Activated naive CD8-positive, alpha-beta T cell treated with anti-CD3 and anti-CD28 coated beads for 36 hours (primary cell): ENCODE data around the gene CDH23. TPM values are rescaled to one million over a fixed set of nuclear protein-coding genes. Genes with fewer than 3 reads are reported as not detected.
A peak's percentile ranks its signal among the peaks of the same experiment; 100 is the strongest.

Experiments
- DNase-seq: peaks from one replicate; pipeline ENCODE4 v3.0.0; 2021
- H3K27ac Mint-ChIP-seq: one replicate; pipeline ENCODE4 v1.8.0; 2022; ENCODE audit warnings: mild to moderate bottlenecking, moderate library complexity, mixed read lengths
- H3K27me3 Mint-ChIP-seq: one replicate; pipeline ENCODE4 v1.8.0; 2022; ENCODE audit warnings: mild to moderate bottlenecking, mixed read lengths
- H3K36me3 Mint-ChIP-seq: one replicate; pipeline ENCODE4 v1.8.0; 2021; ENCODE audit warnings: mild to moderate bottlenecking, mixed read lengths
- H3K4me1 Mint-ChIP-seq: one replicate; pipeline ENCODE4 v1.8.0; 2021; ENCODE audit warnings: mixed read lengths
- H3K4me3 Mint-ChIP-seq: one replicate; pipeline ENCODE4 v1.8.0; 2022; ENCODE audit warnings: mild to moderate bottlenecking, moderate library complexity, mixed read lengths
- H3K9me3 Mint-ChIP-seq: one replicate; pipeline ENCODE4 v1.8.0; 2022; ENCODE audit warnings: mixed read lengths
- total RNA-seq, 2 experiments: library from RNA; stranded (reverse); gene quantifications; one replicate each; pipeline ENCODE4 v1.2.3, GENCODE V29; 2021

CDH23 gene
- total RNA-seq, 2 experiments from 2014 or later: 1.4 TPM

DNA sequence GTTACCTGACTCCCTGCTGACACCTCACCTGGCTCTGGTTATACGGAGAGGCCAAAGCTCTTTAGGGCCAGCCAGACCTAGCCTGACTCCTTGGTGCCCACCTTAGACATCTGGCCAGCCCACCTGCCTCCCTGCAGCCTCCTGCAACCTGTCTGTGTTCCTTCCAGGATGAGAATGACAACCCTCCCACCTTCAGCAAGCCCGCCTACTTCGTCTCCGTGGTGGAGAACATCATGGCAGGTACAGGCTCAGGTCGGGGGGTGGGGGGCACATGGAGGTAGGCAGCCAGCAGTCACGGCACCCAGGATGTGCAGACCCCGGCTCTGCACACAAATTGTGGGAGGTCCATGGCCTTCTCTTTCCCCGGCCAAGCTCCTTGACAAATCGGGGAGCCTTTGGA is 290.8 kb downstream of the CDH23 start:
- Mint-ChIP-seq H3K27me3 (no peaks in the 10 kb centered on the region), H3K36me3 (peaks cover 4% of the 10 kb centered on the region), H3K4me1 (peaks cover 8% of the 10 kb centered on the region), H3K9me3 (peaks cover 5% of the 10 kb centered on the region), H3K27ac (no peak overlapping the region), H3K4me3 (no peak overlapping the region)
- no peak for DNase-seq

GRCh38 chr10:71688256-71688655 is 291.5 kb downstream of the CDH23 start:
- Mint-ChIP-seq H3K4me3 (peak overlapping the region; percentile 2), H3K36me3 (peaks cover 4% of the 10 kb centered on the region)
- DNase-seq: no peak

DNA sequence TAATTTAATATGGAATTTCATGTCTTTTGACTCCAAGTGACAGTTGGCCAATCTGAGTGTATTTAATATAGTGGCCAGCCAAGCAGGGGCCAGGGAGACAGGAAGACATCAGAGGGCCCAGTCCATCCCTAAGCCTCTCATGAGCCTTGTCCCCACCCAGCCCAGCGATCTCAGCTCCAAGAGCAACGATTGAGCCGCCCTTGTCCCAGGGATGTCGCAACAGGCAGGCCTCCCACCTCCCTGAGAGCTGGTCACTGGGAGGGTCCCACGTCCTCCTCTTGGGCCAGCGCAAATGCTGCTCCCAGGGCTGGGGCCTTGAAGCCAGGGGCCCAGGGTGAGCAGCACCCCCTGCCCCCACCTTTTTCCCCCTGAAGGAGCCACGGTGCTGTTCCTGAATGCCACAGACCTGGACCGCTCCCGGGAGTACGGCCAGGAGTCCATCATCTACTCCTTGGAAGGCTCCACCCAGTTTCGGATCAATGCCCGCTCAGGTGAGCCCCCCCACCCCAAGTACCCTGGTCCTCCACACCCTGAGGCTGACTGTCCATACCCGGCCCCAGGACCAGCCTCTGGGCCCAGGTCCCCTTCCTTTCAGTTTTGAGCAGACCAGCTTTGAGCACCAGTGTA is 293.5 kb downstream of the CDH23 start:
- no peak overlapping the region for H3K27ac Mint-ChIP-seq
- peaks cover 14% of the 10 kb centered on the region for H3K4me1 Mint-ChIP-seq
- DNase-seq: no peak
- H3K9me3 Mint-ChIP-seq: peaks cover 5% of the 10 kb centered on the region
- no peaks in the 10 kb centered on the region for H3K27me3 Mint-ChIP-seq
- H3K4me3 Mint-ChIP-seq: no peak overlapping the region
- H3K36me3 Mint-ChIP-seq: peaks cover 4% of the 10 kb centered on the region

More at GRCh38 chr10:71688256-71688655, 291.5 kb downstream of the CDH23 start:
- Mint-ChIP-seq H3K9me3 (peaks cover 5% of the 10 kb centered on the region), H3K4me1 (peaks cover 8% of the 10 kb centered on the region), H3K27me3 (no peaks in the 10 kb centered on the region), H3K27ac (peak overlapping the region; percentile 80)

- Mint-ChIP-seq H3K4me1 (peaks cover 18% of the 10 kb centered on the region), H3K36me3 (peaks cover 4% of the 10 kb centered on the region), H3K9me3 (peaks cover 5% of the 10 kb centered on the region), H3K27me3 (no peaks in the 10 kb centered on the region), H3K27ac (no peak overlapping the region), H3K4me3 (no peak overlapping the region)
- no peak for DNase-seq
These were observed 294.7 kb downstream of the CDH23 start for GRCh38 chr10:71691405-71691804.

GRCh38 chr10:71692598-71693306 is 296.0 kb downstream of the CDH23 start:
- no peaks in the 10 kb centered on the region for H3K27me3 Mint-ChIP-seq
- DNase-seq: no peak
- H3K27ac Mint-ChIP-seq: no peak overlapping the region
- peaks cover 5% of the 10 kb centered on the region for H3K9me3 Mint-ChIP-seq
- peaks cover 29% of the 10 kb centered on the region for H3K4me1 Mint-ChIP-seq
- no peak overlapping the region for H3K4me3 Mint-ChIP-seq
- peaks cover 4% of the 10 kb centered on the region for H3K36me3 Mint-ChIP-seq

DNA sequence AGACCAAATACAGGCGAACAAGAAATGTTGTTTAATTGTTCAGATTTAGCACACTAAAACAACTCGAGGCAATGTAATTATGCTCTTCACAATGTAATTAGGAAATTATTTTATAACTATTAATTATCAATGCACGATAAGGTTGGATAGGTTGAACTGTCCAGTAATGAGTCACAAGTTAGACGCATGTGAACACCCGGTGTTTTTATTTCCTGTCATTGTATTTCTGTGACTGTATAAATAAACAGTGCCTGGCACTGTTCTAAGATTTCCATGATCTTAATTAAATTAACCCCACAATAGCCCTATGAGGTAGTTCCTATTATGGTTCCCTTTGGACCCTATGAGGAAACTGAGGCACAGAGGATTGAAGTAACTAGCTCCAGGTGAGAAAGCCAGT is 296.7 kb downstream of the CDH23 start:
- Mint-ChIP-seq H3K27ac (no peak overlapping the region), H3K4me3 (no peak overlapping the region), H3K4me1 (peaks cover 34% of the 10 kb centered on the region), H3K9me3 (no peaks in the 10 kb centered on the region), H3K27me3 (no peaks in the 10 kb centered on the region), H3K36me3 (no peaks in the 10 kb centered on the region)
- no peak for DNase-seq

DNA sequence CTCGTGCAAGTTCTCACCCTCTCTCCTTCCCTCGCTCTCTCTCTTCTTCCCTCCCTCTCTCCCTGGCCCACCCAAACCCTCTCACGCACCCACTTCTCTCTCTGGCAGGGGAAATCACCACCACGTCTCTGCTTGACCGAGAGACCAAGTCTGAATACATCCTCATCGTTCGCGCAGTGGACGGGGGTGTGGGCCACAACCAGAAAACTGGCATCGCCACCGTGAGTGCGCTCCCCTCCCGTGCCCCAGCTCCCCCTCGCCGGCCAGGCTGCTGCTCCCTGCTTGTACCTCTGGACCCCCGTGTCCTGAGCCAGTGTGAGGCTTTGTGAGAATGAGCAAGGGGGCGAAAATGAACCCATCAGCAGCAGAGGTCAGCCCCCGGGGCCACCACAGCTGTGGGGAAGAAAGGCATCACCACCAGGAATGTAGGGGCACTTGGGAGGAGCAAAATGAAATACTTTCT is 297.4 kb downstream of the CDH23 start:
- peaks cover 41% of the 10 kb centered on the region for H3K4me1 Mint-ChIP-seq
- no peaks in the 10 kb centered on the region for H3K36me3 Mint-ChIP-seq
- DNase-seq: no peak
- H3K27me3 Mint-ChIP-seq: no peaks in the 10 kb centered on the region
- peak overlapping the region; percentile 47 for H3K4me3 Mint-ChIP-seq
- H3K9me3 Mint-ChIP-seq: no peaks in the 10 kb centered on the region
- no peak overlapping the region for H3K27ac Mint-ChIP-seq

GRCh38 chr10:71694567-71694968 is 297.8 kb downstream of the CDH23 start:
- DNase-seq: peak; percentile 49
- no peak overlapping the region for H3K27ac Mint-ChIP-seq
- H3K4me3 Mint-ChIP-seq: peak overlapping the region; percentile 47
- no peaks in the 10 kb centered on the region for H3K9me3 Mint-ChIP-seq
- no peaks in the 10 kb centered on the region for H3K27me3 Mint-ChIP-seq
- H3K4me1 Mint-ChIP-seq: peaks cover 44% of the 10 kb centered on the region
- no peaks in the 10 kb centered on the region for H3K36me3 Mint-ChIP-seq

- Mint-ChIP-seq H3K4me1 (peaks cover 44% of the 10 kb centered on the region), H3K9me3 (no peaks in the 10 kb centered on the region), H3K4me3 (no peak overlapping the region), H3K27me3 (no peaks in the 10 kb centered on the region), H3K27ac (no peak overlapping the region), H3K36me3 (no peaks in the 10 kb centered on the region)
- no peak for DNase-seq
These were observed 299.1 kb downstream of the CDH23 start for GRCh38 chr10:71695502-71696476.

DNA sequence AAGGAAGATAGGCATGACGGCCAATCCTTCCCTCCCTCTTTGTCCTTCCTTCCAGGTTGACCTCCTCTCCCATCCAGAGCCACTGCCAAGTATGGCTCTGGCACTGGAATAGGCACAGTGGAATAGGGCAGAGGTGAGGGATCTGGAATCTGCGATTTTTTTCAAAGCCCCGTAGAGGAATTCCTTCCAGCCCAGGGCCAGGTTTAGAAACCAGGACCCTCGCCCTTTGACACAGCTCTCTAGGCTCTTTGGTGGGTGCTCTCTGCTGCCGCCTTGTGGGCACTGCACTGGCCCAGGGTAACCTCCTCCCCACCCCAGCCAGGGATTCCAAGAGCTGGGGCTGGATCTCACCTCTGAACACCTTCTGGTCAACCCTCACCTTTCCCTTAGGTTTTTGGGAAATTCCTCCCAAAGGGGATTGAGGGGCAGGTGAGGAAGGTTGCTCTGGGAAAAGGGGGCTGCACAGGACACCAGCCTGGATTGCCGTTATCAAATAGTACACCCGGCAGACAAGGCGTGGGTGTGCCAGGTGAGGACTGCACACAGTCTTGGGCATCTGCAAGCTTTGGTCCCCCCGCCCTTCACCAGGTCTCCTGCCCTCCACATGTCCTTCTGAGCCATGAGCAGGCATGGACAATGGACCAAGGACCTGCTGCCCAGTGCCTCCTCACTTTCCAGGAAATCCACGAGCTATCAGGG is 300.1 kb downstream of the CDH23 start:
- Mint-ChIP-seq H3K9me3 (no peaks in the 10 kb centered on the region), H3K36me3 (no peaks in the 10 kb centered on the region), H3K4me1 (peaks cover 44% of the 10 kb centered on the region), H3K27me3 (no peaks in the 10 kb centered on the region), H3K27ac (no peak overlapping the region), H3K4me3 (no peak overlapping the region)
- peak; percentile 65 for DNase-seq

DNA sequence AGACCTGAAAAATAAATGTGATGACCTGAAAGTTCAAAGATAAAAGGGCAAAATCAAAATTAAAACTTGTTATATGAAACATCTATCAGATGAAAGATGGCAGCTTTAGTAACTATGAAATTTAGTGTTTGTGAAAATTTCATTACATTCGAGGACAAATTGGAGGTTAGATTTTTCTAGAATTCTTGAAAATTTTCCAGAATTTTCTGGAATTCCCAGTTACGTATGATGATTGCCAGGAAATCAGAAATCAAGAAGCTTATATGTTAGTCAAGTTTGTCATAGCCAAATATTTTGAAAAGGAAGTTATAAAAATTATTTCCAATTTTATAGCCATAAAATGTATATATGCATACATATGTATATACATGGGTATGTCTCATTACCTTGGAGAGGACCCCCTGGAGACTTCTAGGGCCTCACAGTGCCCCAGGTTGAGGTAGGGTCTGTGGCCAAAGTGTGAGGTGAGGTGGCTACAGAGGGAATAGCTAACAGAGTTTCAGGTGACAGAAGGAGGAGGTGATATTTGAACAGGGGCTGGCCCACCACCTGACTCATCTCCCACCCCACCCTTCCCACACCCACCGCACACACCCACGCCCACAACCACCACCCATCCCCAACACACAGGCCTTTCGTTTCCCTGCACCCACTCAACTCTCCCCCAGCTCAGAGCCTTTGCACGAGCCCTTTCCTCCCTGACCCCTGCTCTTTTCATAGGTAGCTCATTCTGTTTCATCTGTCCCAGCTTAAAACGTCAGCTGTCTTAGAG is 301.4 kb downstream of the CDH23 start:
- no peaks in the 10 kb centered on the region for H3K27me3 Mint-ChIP-seq
- H3K27ac Mint-ChIP-seq: peak overlapping the region; percentile 66
- no peak overlapping the region for H3K4me3 Mint-ChIP-seq
- DNase-seq: peak; percentile 75
- H3K9me3 Mint-ChIP-seq: no peaks in the 10 kb centered on the region
- no peaks in the 10 kb centered on the region for H3K36me3 Mint-ChIP-seq
- H3K4me1 Mint-ChIP-seq: peaks cover 45% of the 10 kb centered on the region

- Mint-ChIP-seq H3K4me3 (no peak overlapping the region), H3K36me3 (no peaks in the 10 kb centered on the region), H3K27ac (peak overlapping the region; percentile 66), H3K9me3 (no peaks in the 10 kb centered on the region), H3K27me3 (no peaks in the 10 kb centered on the region), H3K4me1 (peaks cover 44% of the 10 kb centered on the region)
- DNase-seq: no peak
These were observed 302.0 kb downstream of the CDH23 start for GRCh38 chr10:71698737-71699136.

GRCh38 chr10:71700731-71701368 is 304.1 kb downstream of the CDH23 start:
- no peaks in the 10 kb centered on the region for H3K9me3 Mint-ChIP-seq
- H3K27ac Mint-ChIP-seq: no peak overlapping the region
- no peak overlapping the region for H3K4me3 Mint-ChIP-seq
- H3K4me1 Mint-ChIP-seq: peaks cover 27% of the 10 kb centered on the region
- no peaks in the 10 kb centered on the region for H3K36me3 Mint-ChIP-seq
- no peaks in the 10 kb centered on the region for H3K27me3 Mint-ChIP-seq
- no peak for DNase-seq
